Nephron progenitor cell (in vitro differentiated cells): ENCODE data around the gene PLA2G6.
A peak's percentile ranks its signal among the peaks of the same experiment; 100 is the strongest.
"Not testable (repeated sequence)": the region's sequence is repeated elsewhere in the genome, so short reads cannot be mapped to it uniquely, and the experiment has no call there.

ENCODE experiments used
- DNase-seq: peaks from one replicate; pipeline ENCODE4 v3.0.0; 2021
- H3K27ac Mint-ChIP-seq: 2 replicates; pipeline ENCODE4 v1.8.0; 2021; ENCODE audit warnings: mild to moderate bottlenecking, moderate library complexity, mixed read lengths
- H3K27me3 Mint-ChIP-seq: 2 replicates; pipeline ENCODE4 v1.8.0; 2021; ENCODE audit warnings: mild to moderate bottlenecking, low read depth, mixed read lengths; ENCODE audit not compliant: poor library complexity
- H3K36me3 Mint-ChIP-seq: 2 replicates; pipeline ENCODE4 v1.8.0; 2021; ENCODE audit warnings: low read depth, mixed read lengths
- H3K4me1 Mint-ChIP-seq: 2 replicates; pipeline ENCODE4 v1.8.0; 2021; ENCODE audit warnings: mixed read lengths
- H3K4me3 Mint-ChIP-seq: 2 replicates; pipeline ENCODE4 v1.8.0; 2021; ENCODE audit warnings: mild to moderate bottlenecking, moderate library complexity, mixed read lengths
- H3K9me3 Mint-ChIP-seq: 2 replicates; pipeline ENCODE4 v1.8.0; 2021; ENCODE audit warnings: mild to moderate bottlenecking, moderate library complexity, mixed read lengths
- TF ChIP-seq, protein P1 (sequence below): fragments of 200-600 bp; sonication (generic); IDR thresholded peaks from 2 replicates; pipeline ENCODE4 v1.5.0; 2021; ENCODE audit warnings: antibody characterized with exemption

The PLA2G6 gene

GRCh38 chr22:38162881-38163843 lies 18.5 kb downstream of the PLA2G6 start:
- no peak overlapping the region for H3K4me3 Mint-ChIP-seq
- no peaks in the 10 kb centered on the region for H3K9me3 Mint-ChIP-seq
- peaks cover 24% of the 10 kb centered on the region for H3K36me3 Mint-ChIP-seq
- H3K27ac Mint-ChIP-seq: peak overlapping the region; percentile 94
- peaks cover 44% of the 10 kb centered on the region for H3K4me1 Mint-ChIP-seq
- peaks cover 3% of the 10 kb centered on the region for H3K27me3 Mint-ChIP-seq
- DNase-seq: no peak
- TF ChIP-seq, protein P1, sequence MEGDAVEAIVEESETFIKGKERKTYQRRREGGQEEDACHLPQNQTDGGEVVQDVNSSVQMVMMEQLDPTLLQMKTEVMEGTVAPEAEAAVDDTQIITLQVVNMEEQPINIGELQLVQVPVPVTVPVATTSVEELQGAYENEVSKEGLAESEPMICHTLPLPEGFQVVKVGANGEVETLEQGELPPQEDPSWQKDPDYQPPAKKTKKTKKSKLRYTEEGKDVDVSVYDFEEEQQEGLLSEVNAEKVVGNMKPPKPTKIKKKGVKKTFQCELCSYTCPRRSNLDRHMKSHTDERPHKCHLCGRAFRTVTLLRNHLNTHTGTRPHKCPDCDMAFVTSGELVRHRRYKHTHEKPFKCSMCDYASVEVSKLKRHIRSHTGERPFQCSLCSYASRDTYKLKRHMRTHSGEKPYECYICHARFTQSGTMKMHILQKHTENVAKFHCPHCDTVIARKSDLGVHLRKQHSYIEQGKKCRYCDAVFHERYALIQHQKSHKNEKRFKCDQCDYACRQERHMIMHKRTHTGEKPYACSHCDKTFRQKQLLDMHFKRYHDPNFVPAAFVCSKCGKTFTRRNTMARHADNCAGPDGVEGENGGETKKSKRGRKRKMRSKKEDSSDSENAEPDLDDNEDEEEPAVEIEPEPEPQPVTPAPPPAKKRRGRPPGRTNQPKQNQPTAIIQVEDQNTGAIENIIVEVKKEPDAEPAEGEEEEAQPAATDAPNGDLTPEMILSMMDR: no peak

DNA sequence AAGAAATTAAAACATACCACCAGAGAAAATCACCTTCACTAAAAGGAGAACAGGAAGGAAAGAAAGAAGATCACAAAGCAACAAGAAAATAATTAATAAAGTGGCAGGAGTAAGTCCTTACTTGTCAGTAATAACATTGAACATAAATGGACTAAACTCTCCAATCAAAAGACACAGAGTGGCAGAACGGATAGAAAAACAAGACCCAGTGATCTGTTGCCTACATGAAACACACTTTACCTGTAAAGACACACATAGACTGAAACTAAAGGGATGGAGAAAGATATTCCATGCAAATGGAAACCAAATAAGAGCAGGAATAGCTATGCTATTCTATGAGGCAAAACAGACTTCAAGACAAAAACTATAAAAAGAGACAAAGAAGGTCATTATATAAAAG lies 25.9 kb downstream of the PLA2G6 start:
- peaks cover 3% of the 10 kb centered on the region for H3K27me3 Mint-ChIP-seq
- no peak overlapping the region for H3K4me3 Mint-ChIP-seq
- TF ChIP-seq, protein P1: no peak
- H3K9me3 Mint-ChIP-seq: peaks cover 5% of the 10 kb centered on the region
- no peak overlapping the region for H3K27ac Mint-ChIP-seq
- DNase-seq: no peak
- H3K4me1 Mint-ChIP-seq: peaks cover 5% of the 10 kb centered on the region
- H3K36me3 Mint-ChIP-seq: no peaks in the 10 kb centered on the region

DNA sequence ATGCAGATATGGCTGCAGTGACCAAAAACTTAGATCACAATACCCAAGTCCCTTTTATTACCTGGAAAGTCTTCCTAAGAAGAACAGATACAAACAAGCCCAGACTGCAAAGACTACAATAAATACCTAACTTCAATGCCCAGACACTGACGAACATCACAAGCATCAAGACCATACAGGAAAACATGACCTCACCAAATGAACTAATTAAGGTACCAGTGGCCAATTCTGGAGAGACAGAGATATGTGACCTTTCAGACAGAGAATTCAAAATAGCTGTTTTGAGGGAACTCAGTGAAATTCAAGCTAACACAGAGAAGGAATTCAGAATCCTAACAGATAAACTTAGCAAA lies 27.1 kb downstream of the PLA2G6 start:
- not testable (repeated sequence) for H3K27ac Mint-ChIP-seq, H3K36me3 Mint-ChIP-seq

GRCh38 chr22:38153821-38154562 lies 27.6 kb downstream of the PLA2G6 start:
- no peaks in the 10 kb centered on the region for H3K27me3 Mint-ChIP-seq
- peaks cover 5% of the 10 kb centered on the region for H3K4me1 Mint-ChIP-seq
- H3K27ac Mint-ChIP-seq: no peak overlapping the region
- no peak overlapping the region for H3K4me3 Mint-ChIP-seq
- H3K9me3 Mint-ChIP-seq: peaks cover 5% of the 10 kb centered on the region
- H3K36me3 Mint-ChIP-seq: no peaks in the 10 kb centered on the region
- TF ChIP-seq, protein P1: no peak
- no peak for DNase-seq

More for the DNA sequence above, 27.1 kb downstream of the PLA2G6 start:
- H3K4me1 Mint-ChIP-seq, H3K4me3 Mint-ChIP-seq, DNase-seq, H3K27me3 Mint-ChIP-seq, H3K9me3 Mint-ChIP-seq: not testable (repeated sequence)

DNA sequence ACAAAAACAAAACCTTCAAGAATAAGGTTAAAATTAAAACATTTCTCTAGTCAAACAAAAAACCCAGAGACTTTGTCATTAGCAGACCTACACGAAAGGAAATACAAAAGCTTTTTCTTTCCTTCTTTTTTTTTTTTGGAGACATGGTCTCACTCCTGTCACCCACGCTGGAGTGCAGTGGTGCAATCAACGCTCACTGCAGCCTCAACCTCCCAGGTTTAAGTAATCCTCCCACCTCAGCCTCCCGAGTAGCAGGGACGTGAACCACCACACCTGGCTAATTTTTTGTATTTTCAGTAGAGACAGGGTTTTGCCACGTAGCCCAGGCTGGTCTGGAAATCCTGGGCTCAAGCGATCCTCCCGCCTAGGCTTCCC lies 30.5 kb downstream of the PLA2G6 start:
- Mint-ChIP-seq H3K27me3 (no peaks in the 10 kb centered on the region), H3K27ac (no peak overlapping the region), H3K9me3 (peaks cover 5% of the 10 kb centered on the region), H3K36me3 (no peaks in the 10 kb centered on the region), H3K4me3 (no peak overlapping the region), H3K4me1 (peaks cover 5% of the 10 kb centered on the region)
- TF ChIP-seq, protein P1: no peak
- DNase-seq: no peak

GRCh38 chr22:38148245-38148644 lies 33.4 kb downstream of the PLA2G6 start:
- no peak for DNase-seq
- no peaks in the 10 kb centered on the region for H3K9me3 Mint-ChIP-seq
- no peak overlapping the region for H3K4me3 Mint-ChIP-seq
- peaks cover 3% of the 10 kb centered on the region for H3K36me3 Mint-ChIP-seq
- H3K27ac Mint-ChIP-seq: no peak overlapping the region
- TF ChIP-seq, protein P1: no peak
- H3K27me3 Mint-ChIP-seq: no peaks in the 10 kb centered on the region
- H3K4me1 Mint-ChIP-seq: peaks cover 8% of the 10 kb centered on the region

DNA sequence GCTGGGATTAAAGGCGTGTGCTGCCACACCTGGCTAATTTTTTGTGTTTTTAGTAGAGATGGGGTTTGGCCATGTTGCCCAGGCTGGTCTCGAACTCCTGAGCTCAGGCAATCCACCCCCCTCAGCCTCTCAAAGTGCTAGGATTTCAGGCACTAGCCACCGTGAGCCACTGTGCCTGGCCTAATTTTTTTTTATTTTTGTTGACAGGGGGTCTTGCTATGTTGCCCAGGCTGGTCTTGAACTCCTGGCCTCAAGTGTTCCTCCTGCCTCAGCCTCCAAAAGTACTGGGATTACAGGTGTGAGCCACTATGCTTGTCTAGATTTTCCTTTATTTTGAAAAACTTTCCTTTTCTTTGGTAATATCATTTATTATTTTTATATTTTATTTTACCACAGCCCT lies 35.5 kb downstream of the PLA2G6 start:
- H3K36me3 Mint-ChIP-seq, H3K4me1 Mint-ChIP-seq: not testable (repeated sequence)

More for the DNA sequence above, 35.5 kb downstream of the PLA2G6 start:
- not testable (repeated sequence) for H3K4me3 Mint-ChIP-seq, H3K27ac Mint-ChIP-seq, H3K9me3 Mint-ChIP-seq, H3K27me3 Mint-ChIP-seq, DNase-seq
